WTC11 (cell line): Measurements from ENCODE around the gene CADM2.

Experiments
- ATF3 ChIP-seq: sonication (generic); formaldehyde crosslinking; conservative IDR thresholded peaks from 2 replicates; pipeline ENCODE4 v1.8.1; 2022; ENCODE audit warnings: mild to moderate bottlenecking, missing genetic modification reagents
- ATF6 ChIP-seq: sonication (generic); formaldehyde crosslinking; IDR thresholded peaks from 2 replicates; pipeline ENCODE4 v1.8.1; 2023; ENCODE audit warnings: mild to moderate bottlenecking, missing genetic modification reagents
- CTCF ChIP-seq: fragments of 200-600 bp; IDR thresholded peaks from 2 replicates; pipeline ENCODE4 v1.8.0; 2022; ENCODE audit warnings: antibody characterized with exemption
- GABPB1 ChIP-seq: sonication (generic); formaldehyde crosslinking; IDR thresholded peaks from 2 replicates; pipeline ENCODE4 v1.8.1; 2023; ENCODE audit warnings: mild to moderate bottlenecking, missing genetic modification reagents
- MAX ChIP-seq: sonication (generic); formaldehyde crosslinking; IDR thresholded peaks from 2 replicates; pipeline ENCODE4 v1.8.0; 2022; ENCODE audit warnings: mild to moderate bottlenecking, missing genetic modification reagents
- MYBL2 ChIP-seq: sonication (generic); formaldehyde crosslinking; IDR thresholded peaks from 2 replicates; pipeline ENCODE4 v1.8.1; 2023; ENCODE audit warnings: mild to moderate bottlenecking, moderate library complexity, missing genetic modification reagents

GRCh38 chr3:85781806-85782205 is 823.0 kb downstream of the CADM2 start:
- no peak for TF ChIP-seq GABPB1 (CRISPR knock-in tag)
- no peak for TF ChIP-seq MAX (CRISPR knock-in tag)
- no peak for TF ChIP-seq CTCF
- TF ChIP-seq MYBL2: no peak
- no peak for TF ChIP-seq ATF6 (CRISPR knock-in tag)
- no peak for TF ChIP-seq ATF3
